Neural cell (in vitro differentiated cells): ENCODE measurements around the gene AGPS.

Experiments used
- CTCF ChIP-seq: fragments of 450-650 bp; IDR thresholded peaks from 2 replicates; pipeline ENCODE4 v1.5.1; 2014; ENCODE audit warnings: antibody characterized with exemption, mild to moderate bottlenecking, moderate library complexity; ENCODE audit not compliant: poor library complexity, severe bottlenecking
- EP300 ChIP-seq: fragments of 450-650 bp; conservative IDR thresholded peaks from 2 replicates; pipeline ENCODE4 v1.6.1; 2014; ENCODE audit warnings: antibody characterized with exemption, mild to moderate bottlenecking, moderate library complexity; ENCODE audit not compliant: poor library complexity, severe bottlenecking
- MXI1 ChIP-seq: fragments of 450-650 bp; conservative IDR thresholded peaks from 2 replicates; pipeline ENCODE4 v1.6.1; 2014; ENCODE audit warnings: antibody characterized with exemption, mild to moderate bottlenecking; ENCODE audit not compliant: poor library complexity, severe bottlenecking
- POLR2AphosphoS5 ChIP-seq: IDR thresholded peaks from 2 replicates; pipeline ENCODE4 v1.6.1; 2012

- no peak for TF ChIP-seq MXI1
- TF ChIP-seq CTCF: no peak
- TF ChIP-seq POLR2AphosphoS5: no peak
- TF ChIP-seq EP300: no peak
Observed at GRCh38 chr2:177525351-177525924, 132.9 kb downstream of the AGPS start.
